NK-92 (cell line): ENCODE results near the gene RUNX2.
"Not testable (repeated sequence)": the region's sequence is repeated elsewhere in the genome, so short reads cannot be mapped to it uniquely, and the experiment has no call there.

Source experiments
- DNase-seq: peaks from one replicate; lab custom pipeline; 2025; ENCODE audit not compliant: unreplicated experiment; lab: John Stamatoyannopoulos, UW

Gene RUNX2

DNA sequence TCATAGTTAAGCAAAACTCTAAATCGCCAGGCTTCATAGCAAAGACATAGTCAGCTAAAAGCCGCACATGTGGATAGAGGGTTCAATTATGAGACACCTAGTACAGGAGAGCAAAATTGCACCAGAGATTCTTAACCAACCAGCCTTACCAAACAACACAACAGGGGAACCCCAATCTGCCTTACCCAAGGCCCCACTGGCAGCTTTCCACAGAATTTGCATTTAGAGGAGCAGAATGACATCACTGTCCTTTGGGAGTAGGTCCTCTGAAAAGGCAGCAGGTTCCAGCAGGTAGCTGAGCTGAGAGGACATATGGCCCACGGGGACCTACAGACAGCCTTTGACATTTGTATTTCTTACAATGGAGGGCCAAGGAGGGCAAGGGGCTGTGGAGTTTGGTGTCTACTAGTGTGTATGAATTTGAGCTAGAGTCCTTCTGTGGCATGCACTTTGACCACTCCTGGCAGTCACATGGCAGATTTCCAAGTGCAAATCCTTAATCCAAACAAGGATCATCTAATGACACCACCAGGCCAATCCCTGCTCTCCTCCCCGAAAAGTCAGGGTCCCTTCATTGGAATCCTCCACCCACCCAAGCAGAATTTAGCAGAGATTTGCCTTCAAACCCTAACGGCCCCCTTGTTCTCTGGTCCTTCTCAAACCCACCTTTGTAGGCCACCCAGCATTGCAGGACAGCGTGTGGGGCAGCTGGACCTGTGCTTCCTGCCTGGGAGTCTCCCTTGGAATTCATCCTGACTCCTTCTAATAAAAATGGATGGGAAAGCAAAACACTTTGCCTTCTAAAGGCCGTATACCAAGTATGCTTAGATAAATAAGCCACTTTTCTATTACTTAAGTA is 220.8 kb downstream of the RUNX2 start:
- no peak for DNase-seq

DNA sequence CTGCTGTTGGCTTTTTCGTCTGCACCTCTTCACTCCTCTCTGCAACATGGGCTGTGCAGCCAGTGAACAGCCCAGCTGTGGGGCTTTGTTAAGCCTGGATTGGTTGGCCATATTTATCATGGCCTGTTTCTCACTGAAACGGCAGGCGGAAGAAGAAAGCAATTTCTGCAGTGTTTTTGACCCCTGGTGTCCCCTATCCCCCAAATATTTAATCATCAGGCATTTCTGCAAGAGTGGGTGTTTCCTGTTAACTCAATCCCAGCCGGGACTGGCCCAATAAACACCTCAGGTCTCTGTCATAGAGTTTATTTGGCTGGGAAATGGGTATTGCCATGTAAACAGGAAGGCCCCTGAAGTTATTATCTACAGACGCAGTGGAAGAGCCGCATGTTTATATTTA is 224.4 kb downstream of the RUNX2 start:
- no peak for DNase-seq

DNA sequence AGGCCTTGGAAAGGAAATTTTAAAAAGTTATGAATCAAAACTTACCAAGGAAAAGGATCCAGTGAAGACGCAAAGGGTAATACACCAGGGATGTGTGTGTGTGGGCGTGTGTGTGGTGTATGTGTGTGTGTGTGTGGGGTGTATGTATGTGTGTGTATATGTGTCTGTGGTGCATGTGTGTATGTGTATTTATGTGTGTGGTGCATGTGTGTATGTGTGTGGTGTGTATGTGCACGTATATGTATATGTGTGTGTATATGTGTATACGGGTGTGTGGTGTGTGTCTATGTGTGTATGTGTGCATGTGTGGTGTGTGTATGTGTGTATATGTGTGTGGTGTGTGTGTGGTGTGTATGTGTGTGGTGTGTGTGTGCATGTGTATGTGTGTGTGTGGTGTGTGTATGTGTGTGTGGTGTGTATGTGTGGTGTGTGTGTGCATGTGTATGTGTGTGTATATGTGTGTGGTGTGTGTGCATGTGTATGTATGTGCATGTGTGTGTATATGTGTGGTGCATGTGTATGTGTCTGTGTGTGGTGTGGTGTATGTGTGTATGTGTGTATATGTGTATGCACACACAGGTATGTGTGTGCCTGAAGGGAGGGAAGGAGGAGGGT is 225.7 kb downstream of the RUNX2 start:
- no peak for DNase-seq

DNA sequence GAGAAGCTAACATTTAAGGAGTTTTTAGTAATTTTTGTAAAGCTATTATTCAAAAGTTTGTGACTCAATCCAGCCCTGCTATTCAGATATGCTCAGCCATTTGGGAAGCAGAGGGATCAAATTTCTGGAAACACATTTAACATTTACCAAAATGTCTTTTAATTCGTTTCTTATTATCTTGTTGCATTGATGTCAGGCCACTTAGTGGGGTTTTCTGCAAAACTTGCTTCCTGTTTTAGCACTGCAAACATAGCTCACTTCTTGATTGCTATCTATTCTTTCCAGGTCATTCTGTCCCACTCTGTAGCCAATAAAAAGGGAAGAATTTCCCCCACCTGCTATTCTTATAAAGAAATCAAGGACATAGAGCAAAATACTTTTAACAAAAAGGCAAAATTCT is 226.5 kb downstream of the RUNX2 start:
- DNase-seq: no peak

DNA sequence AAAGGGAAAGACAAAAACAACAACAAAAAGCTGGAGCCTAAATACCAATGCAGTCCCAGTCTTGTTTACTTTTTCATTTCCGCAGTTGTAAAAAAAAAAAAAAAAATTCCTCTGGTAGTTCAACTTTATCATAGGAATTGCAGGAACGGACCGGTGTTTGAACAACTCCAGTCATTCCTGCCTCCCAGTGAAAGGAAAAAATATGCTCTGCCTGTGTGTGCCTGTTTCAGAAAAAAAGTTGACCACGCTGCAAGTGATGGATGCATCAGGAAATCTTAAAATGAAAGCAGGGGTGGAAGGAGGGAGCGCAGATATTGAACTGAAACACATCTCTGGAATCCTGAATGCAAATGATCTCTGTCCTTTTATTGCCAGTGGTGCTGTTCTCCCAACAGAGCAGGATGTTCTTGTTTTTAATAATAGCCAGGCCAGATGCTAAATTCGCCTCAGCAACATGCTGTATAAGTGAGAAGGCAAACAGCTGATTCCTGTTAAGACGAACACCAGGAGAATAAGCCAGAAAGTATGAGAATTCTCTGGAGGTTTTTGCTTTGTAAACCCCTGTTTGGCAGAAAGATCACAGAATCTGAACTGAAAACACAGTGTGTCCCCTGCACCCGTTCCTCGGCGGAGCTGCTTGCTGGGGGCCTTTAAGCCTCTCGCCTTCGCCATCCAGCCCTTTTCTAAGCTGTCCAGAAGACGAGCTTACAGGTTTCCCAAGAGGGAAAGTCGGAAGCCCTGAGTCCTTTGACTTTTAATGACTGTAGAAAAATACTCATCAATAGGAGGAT is 228.0 kb downstream of the RUNX2 start:
- no peak for DNase-seq

DNA sequence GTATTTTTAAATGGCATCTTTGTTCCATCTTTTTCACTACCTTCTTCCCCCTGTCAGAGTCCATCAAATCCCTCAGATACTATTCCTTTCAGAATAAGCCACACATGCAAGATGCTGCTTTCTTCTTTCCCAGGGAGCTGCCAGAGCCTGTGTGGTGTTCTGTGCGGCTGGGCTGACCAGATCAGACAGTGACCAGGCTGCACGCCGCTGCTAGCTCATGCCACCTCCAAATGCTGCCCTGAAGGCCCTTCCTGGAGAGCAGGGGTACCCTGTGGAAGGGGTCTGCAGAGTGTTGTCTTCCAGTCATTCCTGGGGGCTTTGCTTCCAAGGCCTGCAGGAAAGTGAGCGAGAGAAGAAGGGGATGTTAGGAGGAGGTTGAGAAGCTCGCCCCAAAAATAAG is 228.7 kb downstream of the RUNX2 start:
- DNase-seq: no peak

DNA sequence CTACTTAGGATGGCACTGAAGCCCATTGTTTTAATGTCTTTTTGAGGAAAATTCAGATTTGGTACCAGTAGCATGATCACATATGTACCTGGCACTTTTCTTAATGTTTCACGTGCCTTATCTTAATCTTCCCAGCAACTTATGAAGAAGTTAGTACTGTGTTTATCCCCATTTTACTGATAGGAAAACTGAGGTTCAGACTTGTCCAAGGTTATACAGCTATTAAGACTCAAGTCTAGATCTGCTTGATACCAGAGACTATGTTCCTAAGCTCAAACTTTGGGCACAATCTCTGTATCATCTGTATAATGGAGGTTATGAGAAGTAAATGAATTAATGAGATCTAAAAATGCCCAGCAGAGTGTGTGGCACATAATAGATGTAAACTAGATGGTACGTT is 229.3 kb downstream of the RUNX2 start:
- no peak for DNase-seq

DNA sequence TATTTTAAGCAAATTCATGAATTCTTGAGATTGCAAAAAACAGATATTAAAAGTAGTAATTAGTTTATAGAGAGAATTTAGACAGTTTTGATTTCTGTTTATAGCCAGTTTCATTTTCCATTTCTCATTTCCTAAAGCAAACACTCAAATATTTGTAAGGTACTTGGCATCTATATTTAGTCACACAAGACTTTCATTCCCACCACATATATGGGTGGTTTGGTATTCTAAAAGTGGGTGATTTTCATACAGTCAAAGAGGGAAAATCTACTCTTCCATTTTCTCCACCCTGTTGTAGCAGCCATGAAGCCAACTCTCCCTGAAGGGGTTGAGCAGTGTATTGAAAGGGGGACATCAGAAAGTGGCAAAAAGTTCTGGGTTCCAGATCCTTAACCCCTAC is 230.7 kb downstream of the RUNX2 start:
- no peak for DNase-seq

DNA sequence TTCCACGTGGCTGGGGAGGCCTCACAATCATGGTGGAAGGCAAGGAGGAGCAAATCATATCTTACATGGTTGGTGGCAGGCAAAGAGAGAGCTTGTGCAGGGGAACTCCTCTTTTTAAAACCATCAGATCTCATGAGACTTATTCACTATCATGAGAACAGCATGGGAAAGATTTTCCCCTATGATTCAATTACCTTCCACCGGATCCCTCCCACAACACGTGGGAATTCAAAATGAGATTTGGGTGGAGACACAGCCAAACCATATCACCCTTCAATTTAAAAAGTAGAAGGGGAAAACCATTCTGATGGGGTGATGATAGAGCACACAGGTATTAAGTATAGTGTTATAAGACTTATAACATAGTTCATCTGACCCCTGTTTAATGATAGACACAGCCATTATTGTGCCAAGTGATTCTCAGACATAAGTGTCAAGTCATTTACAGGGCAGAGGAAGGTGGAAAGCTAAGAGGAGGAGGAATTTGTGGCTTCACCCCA is 232.2 kb downstream of the RUNX2 start:
- DNase-seq: not testable (repeated sequence)

DNA sequence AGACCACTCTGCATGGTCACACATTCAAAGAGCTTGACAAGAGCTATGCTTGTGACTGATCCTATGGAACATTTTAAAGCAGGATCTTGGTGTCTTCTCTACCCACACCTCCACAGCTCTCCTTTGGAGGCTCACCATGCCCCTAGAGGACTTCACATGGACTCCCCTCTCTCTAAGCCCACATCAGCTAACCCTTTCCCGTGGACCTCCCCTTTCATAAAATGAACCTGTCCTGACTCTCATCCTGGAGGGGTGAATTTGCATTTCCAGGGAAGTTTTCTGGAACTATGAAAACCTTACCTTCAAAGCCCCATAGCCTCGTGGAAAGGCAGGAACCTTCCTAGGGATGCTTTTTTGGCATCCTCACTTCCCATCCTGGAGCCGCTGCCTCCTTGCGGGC is 234.0 kb downstream of the RUNX2 start:
- no peak for DNase-seq

DNA sequence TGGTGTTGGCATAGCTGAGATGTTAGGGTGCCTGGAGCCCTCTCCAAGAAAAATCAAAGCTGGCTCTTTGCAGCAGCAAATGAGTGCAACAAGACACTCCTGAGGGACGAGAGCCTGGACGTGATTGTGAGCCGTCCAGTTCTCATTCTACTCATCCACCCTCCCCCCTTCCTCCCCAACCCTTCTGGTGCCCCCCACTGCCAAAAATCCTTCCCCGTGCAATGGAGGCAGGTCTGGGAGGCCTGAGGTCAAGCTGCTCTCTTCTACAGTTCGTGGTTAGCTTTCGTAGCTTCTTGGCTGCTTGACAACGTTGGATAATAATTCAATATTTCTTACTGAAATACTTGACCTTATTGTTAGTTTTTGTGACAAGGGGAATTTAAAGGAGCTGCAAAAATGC is 234.9 kb downstream of the RUNX2 start:
- no peak for DNase-seq

DNA sequence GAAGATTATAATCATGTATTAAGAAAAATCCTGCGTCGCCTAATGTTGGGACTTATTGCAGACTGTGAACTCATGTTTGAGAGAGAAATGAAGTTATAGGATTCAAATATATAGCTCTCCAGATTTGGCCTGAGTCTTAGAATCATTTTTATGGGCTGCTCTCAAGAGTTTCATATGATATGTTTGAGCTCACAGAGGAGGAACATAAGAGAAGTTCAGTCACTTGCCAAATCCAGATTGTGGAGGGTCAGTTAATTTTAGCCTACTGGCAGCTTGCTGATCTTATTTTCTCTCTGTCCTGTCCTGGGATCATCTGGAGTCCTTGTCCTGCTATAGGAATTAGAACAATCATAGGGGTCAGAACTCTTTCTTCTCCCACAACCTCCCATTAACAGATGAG is 235.7 kb downstream of the RUNX2 start:
- DNase-seq: no peak

DNA sequence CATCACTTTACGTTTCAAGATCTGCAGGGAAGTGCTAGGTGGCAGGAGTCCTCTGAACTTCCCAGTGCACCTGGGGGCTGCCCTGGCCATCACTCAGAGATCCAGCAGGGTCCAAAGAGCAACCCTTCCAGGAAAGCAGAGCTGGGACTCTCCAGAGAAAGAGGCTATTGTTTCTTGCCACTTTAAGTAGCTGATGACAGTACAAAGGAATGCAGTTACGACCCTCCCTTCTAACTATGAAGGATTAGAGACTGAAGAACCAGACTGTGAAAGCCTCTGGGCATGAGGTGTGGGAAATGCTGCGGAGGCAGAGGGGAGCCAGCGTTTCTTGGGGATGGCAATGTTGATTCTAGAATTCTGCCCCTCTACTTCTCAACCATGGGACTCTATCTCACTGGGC is 238.8 kb downstream of the RUNX2 start:
- no peak for DNase-seq

DNA sequence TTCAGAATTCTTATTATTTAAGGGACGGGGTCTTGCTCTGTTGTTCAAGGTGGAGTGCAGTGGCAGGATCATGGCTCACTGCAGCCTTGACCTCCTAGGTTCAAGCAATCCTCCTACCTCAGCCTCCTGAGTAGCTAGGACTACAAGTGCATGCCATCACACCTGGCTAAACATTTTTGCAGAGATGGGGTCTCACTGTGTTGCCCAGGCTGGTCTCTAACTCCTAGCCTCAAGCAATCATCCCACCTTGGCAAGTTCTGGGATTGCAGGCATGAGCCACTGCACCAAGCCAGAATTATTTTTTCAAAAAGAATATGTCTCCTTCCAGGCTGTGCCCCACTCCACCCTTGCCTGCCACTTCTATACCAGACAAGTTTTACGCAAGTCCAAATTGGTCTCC is 239.7 kb downstream of the RUNX2 start:
- DNase-seq: no peak

DNA sequence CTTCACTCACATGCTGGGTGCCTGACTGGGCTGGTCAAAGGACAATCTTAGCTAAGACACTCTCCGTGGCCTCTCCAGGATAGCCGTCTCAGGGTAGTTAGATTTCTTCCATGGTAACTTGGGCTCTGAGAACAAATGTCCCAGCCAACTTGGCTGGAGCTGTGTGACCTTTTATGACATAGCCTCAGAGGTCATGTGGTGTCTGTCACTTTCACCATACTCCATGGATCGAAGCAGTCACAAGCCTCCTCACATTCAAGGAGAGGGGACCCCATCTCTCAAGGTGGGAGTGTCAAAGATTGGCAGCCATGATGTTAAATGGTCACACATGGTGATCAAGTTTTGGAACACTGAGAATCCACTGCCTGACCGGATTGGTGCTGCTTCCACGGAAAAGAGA is 240.5 kb downstream of the RUNX2 start:
- no peak for DNase-seq

DNA sequence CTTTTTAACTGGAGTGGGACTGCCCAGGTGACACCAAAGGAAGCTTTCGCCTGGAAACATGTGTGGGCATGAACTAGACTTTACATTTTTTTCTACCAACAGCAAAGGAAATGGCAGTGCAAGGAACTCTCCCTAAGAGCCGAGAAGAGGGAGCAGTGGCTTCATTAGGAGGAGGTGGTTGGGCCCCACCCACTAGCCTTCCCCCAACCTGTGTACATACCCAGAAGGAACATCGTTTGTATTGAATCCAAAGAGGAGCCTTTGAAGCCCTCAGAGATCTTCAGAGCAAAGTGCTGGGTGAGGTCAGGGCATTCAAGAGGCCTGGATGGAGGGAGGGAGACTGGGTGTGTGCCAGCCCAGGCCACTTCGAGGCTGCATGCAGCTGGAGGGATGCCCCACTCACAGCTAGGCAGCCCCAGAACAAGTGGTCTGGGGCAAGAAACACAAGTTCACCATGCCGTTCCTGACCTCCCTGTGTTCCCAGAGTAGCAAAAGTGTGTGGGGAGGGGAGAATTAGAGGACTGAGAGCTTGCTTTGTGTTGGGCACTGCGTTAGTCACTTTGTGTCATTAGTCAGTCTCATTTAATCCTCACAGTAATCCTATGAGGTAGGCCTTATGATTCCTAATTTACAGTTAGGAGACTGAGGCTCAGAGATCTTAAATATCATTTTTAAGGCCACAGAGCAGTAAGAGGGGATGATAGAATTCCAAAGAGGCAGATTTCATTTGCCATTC is 241.2 kb downstream of the RUNX2 start:
- no peak for DNase-seq

DNA sequence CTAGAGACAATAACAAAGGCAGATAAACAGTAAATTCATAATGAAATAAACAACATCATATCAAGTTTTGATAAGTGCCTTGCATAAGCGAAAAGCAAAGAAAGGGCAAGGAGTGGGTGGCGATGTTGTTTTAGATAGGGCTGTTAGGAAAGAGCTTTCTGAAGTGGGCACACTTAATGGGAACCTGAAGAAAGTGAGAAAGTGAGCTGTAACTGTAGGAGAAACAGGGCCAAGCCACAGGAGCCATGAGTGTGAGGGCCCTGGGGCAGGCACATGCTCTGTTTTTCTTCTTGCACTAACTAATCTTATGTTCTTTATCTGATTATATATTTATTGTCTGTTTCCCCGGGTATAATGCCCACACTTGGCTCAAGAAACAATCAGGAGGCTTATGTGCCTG is 243.0 kb downstream of the RUNX2 start:
- DNase-seq: no peak

DNA sequence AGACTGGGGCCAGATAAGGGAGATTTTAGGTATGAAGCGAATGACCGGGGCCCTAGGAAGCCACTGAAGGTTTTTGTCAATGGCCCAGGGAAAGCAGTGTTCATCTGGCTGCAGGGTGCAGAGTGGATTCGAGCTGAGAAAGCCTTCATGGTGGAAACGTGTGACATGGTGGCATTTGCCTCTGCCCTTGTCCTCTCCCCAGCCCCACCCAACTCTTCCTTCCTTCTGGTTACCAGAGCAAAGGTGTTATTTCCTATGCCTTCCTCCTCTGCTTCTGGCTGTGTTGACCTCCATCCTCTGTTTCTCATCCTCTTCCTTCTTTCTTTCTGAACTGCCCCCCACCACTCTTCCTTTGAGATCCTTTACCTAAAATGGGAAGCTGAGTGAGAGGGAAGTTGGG is 244.7 kb downstream of the RUNX2 start:
- DNase-seq: no peak

DNA sequence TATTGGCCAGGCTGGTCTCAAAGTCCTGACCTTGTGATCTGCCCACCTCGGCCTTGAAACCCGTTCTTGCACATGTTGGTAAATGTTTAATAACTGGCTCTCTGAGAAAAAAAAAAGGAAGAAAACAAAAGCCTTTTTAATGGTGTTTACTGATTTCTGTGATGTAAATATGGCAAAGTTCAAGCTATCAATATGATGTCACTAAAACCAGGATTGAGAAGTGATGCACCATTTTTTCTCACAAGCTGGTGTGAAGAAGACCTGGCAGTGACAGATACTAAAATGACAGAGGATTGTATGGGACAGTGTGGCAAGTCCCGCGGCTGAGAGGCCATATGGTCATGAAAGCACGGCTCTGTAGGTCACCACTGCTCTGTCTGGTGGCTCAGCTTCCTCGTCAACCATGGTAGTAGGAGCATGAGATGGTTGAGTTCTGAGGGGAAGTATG is 245.9 kb downstream of the RUNX2 start:
- DNase-seq: no peak

DNA sequence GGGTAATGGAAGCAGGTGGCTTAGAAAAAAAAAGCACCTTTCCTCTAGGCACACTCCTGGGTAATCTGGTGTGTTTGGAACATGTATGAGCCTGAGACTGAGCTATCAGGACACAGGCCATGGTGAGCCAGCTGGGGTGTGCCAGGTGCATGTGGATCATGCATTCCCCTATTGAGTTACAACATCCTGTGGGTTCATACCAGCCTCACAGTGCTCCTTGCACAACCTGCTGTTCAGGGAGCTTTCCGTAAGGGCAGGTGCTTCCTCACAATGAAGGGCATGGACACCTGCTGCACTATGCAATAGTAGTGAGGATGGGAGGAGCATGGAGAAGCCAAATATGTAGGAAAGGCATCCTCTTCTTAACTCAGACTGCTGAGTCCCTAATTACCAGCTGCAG is 246.8 kb downstream of the RUNX2 start:
- DNase-seq: no peak
